Hepatocyte (in vitro differentiated cells): ENCODE data around the gene MRS2.

Experiments used
- EZH2 ChIP-seq: fragments of 200-600 bp; sonication (generic); IDR thresholded peaks from 2 replicates; pipeline ENCODE4 v1.6.1; 2016; ENCODE audit warnings: antibody characterized with exemption, mild to moderate bottlenecking, borderline replicate concordance
- TF ChIP-seq, protein P1 (sequence below): fragments of 200-600 bp; sonication (generic); IDR thresholded peaks from 2 replicates; pipeline ENCODE4 v1.5.1; 2016; ENCODE audit warnings: antibody characterized with exemption, mild to moderate bottlenecking; ENCODE audit not compliant: poor library complexity

DNA sequence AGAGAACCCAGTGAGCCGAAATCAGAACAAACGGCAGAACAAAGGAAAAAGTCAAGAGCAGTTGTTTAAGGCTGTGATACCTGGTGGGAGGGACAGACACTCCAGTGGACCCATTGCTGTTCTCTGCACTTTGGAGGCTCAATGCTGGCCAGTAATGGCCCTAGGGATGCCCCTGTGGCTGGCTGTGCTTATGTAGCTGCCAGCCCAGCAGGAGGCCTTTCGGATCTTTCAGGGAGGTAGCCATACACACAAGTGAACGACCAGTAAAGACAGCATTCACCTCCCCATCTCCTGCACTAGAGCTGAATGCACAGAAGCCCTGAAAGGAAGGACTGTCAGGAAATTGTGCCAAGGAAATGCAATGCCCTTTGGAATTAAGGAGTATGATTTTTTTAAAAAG is 52.3 kb downstream of the MRS2 start:
- TF ChIP-seq, protein P1, sequence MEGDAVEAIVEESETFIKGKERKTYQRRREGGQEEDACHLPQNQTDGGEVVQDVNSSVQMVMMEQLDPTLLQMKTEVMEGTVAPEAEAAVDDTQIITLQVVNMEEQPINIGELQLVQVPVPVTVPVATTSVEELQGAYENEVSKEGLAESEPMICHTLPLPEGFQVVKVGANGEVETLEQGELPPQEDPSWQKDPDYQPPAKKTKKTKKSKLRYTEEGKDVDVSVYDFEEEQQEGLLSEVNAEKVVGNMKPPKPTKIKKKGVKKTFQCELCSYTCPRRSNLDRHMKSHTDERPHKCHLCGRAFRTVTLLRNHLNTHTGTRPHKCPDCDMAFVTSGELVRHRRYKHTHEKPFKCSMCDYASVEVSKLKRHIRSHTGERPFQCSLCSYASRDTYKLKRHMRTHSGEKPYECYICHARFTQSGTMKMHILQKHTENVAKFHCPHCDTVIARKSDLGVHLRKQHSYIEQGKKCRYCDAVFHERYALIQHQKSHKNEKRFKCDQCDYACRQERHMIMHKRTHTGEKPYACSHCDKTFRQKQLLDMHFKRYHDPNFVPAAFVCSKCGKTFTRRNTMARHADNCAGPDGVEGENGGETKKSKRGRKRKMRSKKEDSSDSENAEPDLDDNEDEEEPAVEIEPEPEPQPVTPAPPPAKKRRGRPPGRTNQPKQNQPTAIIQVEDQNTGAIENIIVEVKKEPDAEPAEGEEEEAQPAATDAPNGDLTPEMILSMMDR = no peak
- no peak for TF ChIP-seq EZH2
